PFSK-1 (cell line): ENCODE measurements around the gene CLPTM1L.

Experiments used
- POLR2AphosphoS5 ChIP-seq: IDR thresholded peaks from 2 replicates; pipeline ENCODE4 v1.6.1; 2012; ENCODE audit warnings: low read depth, mild to moderate bottlenecking, control low read depth, low read length, moderate library complexity
- REST ChIP-seq, 2 experiments: IDR thresholded peaks; 2 replicates each; pipeline versions ENCODE4 v1.6.1 to v1.8.0; 2011 to 2012; ENCODE audit warnings: low read depth in 2 of 2, low read length in 2 of 2, control low read depth in 1 of 2, inconsistent platforms in 1 of 2, mild to moderate bottlenecking in 1 of 2, moderate library complexity in 1 of 2; ENCODE audit not compliant: insufficient read depth in 1 of 2
- SIN3A ChIP-seq: IDR thresholded peaks from 2 replicates; pipeline ENCODE4 v1.6.1; 2012; ENCODE audit warnings: mild to moderate bottlenecking, low read length, moderate library complexity, borderline replicate concordance; ENCODE audit not compliant: insufficient read depth

GRCh38 chr5:1332461-1333001, 12.4 kb downstream of the CLPTM1L start:
- no peak for TF ChIP-seq REST (IDR thresholded peaks at IDR 0.05; ENCODE audit: insufficient read depth in 1 of 2, low read depth in 2 of 2, low read length in 2 of 2)
- no peak for TF ChIP-seq POLR2AphosphoS5
- no peak for TF ChIP-seq SIN3A
